PFSK-1 (cell line): ENCODE measurements around the gene PITRM1.

ENCODE experiments used
- FOXP2 ChIP-seq: optimal IDR thresholded peaks from 2 replicates; pipeline ENCODE3; 2011; ENCODE audit warnings: borderline replicate concordance, control low read depth, inconsistent platforms; ENCODE audit not compliant: insufficient read depth; ENCODE audit errors: extremely low read length, extremely low read depth
- POLR2AphosphoS5 ChIP-seq: IDR thresholded peaks from 2 replicates; pipeline ENCODE4 v1.6.1; 2012; ENCODE audit warnings: low read depth, mild to moderate bottlenecking, control low read depth, low read length, moderate library complexity
- SIN3A ChIP-seq: IDR thresholded peaks from 2 replicates; pipeline ENCODE4 v1.6.1; 2012; ENCODE audit warnings: mild to moderate bottlenecking, low read length, moderate library complexity, borderline replicate concordance; ENCODE audit not compliant: insufficient read depth
- TAF1 ChIP-seq: IDR thresholded peaks from 2 replicates; pipeline ENCODE4 v1.6.1; 2012; ENCODE audit warnings: low read length, control low read depth, borderline replicate concordance; ENCODE audit not compliant: insufficient read depth
- TF ChIP-seq, protein P1 (sequence below), 2 experiments: IDR thresholded peaks; 2 replicates each; pipeline versions ENCODE4 v1.6.1 to v1.8.0; 2011 to 2012; ENCODE audit warnings: low read depth in 2 of 2, low read length in 2 of 2, control low read depth in 1 of 2, inconsistent platforms in 1 of 2, mild to moderate bottlenecking in 1 of 2, moderate library complexity in 1 of 2; ENCODE audit not compliant: insufficient read depth in 1 of 2

The PITRM1 gene

DNA sequence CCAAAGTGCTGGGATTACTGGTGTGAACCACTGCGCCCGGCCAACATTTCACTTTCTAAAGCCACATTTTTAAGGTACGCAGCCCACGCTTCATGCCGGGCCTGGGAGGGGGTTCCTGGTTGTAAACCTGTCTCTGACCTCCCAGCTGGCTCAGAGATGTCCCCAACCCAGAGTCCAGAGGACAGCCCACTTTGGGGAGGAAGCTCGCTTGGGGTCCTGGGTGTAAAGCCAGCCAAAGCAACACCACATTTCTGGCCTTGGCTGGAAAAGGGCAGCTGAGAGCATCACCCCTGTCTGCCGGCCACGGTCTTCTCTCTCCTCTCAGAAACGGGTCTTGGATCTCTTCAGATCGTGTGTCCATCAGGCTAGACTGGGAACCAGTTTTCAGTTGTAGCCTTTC lies 23.9 kb upstream of the PITRM1 start:
- no peak for TF ChIP-seq TAF1
- TF ChIP-seq, protein P1, sequence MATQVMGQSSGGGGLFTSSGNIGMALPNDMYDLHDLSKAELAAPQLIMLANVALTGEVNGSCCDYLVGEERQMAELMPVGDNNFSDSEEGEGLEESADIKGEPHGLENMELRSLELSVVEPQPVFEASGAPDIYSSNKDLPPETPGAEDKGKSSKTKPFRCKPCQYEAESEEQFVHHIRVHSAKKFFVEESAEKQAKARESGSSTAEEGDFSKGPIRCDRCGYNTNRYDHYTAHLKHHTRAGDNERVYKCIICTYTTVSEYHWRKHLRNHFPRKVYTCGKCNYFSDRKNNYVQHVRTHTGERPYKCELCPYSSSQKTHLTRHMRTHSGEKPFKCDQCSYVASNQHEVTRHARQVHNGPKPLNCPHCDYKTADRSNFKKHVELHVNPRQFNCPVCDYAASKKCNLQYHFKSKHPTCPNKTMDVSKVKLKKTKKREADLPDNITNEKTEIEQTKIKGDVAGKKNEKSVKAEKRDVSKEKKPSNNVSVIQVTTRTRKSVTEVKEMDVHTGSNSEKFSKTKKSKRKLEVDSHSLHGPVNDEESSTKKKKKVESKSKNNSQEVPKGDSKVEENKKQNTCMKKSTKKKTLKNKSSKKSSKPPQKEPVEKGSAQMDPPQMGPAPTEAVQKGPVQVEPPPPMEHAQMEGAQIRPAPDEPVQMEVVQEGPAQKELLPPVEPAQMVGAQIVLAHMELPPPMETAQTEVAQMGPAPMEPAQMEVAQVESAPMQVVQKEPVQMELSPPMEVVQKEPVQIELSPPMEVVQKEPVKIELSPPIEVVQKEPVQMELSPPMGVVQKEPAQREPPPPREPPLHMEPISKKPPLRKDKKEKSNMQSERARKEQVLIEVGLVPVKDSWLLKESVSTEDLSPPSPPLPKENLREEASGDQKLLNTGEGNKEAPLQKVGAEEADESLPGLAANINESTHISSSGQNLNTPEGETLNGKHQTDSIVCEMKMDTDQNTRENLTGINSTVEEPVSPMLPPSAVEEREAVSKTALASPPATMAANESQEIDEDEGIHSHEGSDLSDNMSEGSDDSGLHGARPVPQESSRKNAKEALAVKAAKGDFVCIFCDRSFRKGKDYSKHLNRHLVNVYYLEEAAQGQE (IDR thresholded peaks at IDR 0.05; ENCODE audit: insufficient read depth in 1 of 2, low read depth in 2 of 2, low read length in 2 of 2), result no peak
- TF ChIP-seq SIN3A, result no peak
- TF ChIP-seq POLR2AphosphoS5, result no peak
- TF ChIP-seq FOXP2, result no peak

GRCh38 chr10:3195726-3196125 lies 23.1 kb upstream of the PITRM1 start:
- no peak for TF ChIP-seq SIN3A
- TF ChIP-seq POLR2AphosphoS5, result no peak
- TF ChIP-seq, protein P1 (IDR thresholded peaks at IDR 0.05; ENCODE audit: insufficient read depth in 1 of 2, low read depth in 2 of 2, low read length in 2 of 2), result no peak
- no peak for TF ChIP-seq FOXP2
- no peak for TF ChIP-seq TAF1

- TF ChIP-seq, protein P1 (IDR thresholded peaks at IDR 0.05; ENCODE audit: insufficient read depth in 1 of 2, low read depth in 2 of 2, low read length in 2 of 2), result no peak
- TF ChIP-seq FOXP2, result no peak
- TF ChIP-seq SIN3A, result no peak
- TF ChIP-seq POLR2AphosphoS5, result no peak
- no peak for TF ChIP-seq TAF1
These were observed 22.7 kb upstream of the PITRM1 start for GRCh38 chr10:3195286-3195685.

DNA sequence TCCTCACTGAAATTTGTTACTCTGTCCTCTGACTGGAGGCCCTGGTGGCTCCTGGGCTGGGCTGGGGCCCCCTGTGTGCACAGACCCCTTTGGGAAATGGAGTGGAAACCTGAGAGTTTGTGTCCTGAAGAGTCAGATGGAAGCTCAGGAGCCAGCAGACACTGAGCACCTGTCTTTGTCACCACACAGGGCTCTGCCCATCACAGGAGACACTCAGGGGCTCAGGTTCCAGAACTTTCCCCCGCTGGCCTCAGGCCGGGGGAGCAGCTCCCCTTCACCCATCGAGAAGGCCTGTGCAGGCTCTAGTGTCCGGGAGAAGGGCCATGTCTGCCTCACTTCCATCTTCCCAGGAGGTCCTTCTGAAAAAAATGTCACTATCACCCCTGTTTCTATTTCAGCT lies 22.3 kb upstream of the PITRM1 start:
- TF ChIP-seq POLR2AphosphoS5 (no peak), SIN3A (no peak), TAF1 (no peak), FOXP2 (no peak)
- TF ChIP-seq, protein P1 (IDR thresholded peaks at IDR 0.05; ENCODE audit: insufficient read depth in 1 of 2, low read depth in 2 of 2, low read length in 2 of 2), result no peak

DNA sequence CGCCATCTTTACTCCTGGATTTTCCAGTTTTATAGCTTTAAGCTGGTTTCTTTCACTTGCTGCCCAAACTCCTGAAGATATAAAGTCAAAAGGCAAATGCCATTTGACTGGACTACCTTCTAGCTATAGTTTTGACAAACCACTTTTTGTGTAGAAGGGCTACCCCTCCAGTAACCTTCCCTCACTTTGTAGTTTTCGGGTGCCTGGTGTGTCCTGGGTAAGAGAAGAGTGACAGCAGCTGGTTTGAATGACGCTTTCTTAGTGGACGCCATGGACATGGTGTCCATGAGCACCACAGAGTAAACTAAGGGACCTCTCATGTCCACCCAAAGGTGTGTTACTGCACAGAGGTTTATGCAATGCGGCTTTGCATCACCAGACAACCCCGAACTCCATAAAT lies 21.2 kb upstream of the PITRM1 start:
- TF ChIP-seq, protein P1 (IDR thresholded peaks at IDR 0.05; ENCODE audit: insufficient read depth in 1 of 2, low read depth in 2 of 2, low read length in 2 of 2), result no peak
- TF ChIP-seq FOXP2 (no peak), POLR2AphosphoS5 (no peak), SIN3A (no peak), TAF1 (no peak)
